Coronary artery (tissue), 2 donors: ENCODE measurements around the gene MEA1.

Experiments used
- DNase-seq: peaks from one replicate; pipeline ENCODE4 v3.0.0-alpha.2; 2017; ENCODE audit warnings: low spot score
- H3K27ac ChIP-seq, 2 donors: fragments of 200-600 bp; sonication (generic); one replicate each; pipeline ENCODE4 v1.5.1; 2016 to 2019
- H3K4me3 ChIP-seq: fragments of 200-600 bp; sonication (generic); 2 replicates; pipeline ENCODE4 v1.5.1; 2016; ENCODE audit warnings: mild to moderate bottlenecking, moderate library complexity
- TF ChIP-seq, protein P1 (sequence below): fragments of 200-600 bp; sonication (generic); IDR thresholded peaks from one replicate; pipeline ENCODE4 v1.5.1; 2019; ENCODE audit warnings: antibody characterized with exemption

The MEA1 gene

DNA sequence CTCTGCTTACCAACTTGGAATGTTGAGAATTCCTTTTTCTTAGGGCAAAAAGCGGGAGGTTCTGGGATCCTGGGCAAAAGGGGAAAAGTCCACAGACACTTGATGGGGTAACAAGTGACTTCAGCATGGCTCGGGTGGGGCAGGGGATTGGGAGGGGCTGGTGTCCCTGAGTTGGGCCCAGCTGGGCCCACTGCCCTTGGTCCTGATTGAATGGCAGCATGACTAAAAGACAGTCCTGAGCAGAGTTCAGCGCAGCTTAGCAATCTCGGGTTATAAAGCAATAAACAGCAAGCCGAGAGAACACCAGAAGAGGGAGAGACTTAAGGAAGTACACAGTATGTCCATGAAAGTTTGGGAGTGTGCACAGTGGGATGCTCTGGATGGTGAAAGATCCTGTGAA, 23.8 kb downstream of the MEA1 start:
- no peak for DNase-seq
- Histone ChIP-seq H3K27ac (no peak overlapping the region), H3K4me3 (no peak overlapping the region)
- TF ChIP-seq, protein P1, sequence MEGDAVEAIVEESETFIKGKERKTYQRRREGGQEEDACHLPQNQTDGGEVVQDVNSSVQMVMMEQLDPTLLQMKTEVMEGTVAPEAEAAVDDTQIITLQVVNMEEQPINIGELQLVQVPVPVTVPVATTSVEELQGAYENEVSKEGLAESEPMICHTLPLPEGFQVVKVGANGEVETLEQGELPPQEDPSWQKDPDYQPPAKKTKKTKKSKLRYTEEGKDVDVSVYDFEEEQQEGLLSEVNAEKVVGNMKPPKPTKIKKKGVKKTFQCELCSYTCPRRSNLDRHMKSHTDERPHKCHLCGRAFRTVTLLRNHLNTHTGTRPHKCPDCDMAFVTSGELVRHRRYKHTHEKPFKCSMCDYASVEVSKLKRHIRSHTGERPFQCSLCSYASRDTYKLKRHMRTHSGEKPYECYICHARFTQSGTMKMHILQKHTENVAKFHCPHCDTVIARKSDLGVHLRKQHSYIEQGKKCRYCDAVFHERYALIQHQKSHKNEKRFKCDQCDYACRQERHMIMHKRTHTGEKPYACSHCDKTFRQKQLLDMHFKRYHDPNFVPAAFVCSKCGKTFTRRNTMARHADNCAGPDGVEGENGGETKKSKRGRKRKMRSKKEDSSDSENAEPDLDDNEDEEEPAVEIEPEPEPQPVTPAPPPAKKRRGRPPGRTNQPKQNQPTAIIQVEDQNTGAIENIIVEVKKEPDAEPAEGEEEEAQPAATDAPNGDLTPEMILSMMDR = no peak

DNA sequence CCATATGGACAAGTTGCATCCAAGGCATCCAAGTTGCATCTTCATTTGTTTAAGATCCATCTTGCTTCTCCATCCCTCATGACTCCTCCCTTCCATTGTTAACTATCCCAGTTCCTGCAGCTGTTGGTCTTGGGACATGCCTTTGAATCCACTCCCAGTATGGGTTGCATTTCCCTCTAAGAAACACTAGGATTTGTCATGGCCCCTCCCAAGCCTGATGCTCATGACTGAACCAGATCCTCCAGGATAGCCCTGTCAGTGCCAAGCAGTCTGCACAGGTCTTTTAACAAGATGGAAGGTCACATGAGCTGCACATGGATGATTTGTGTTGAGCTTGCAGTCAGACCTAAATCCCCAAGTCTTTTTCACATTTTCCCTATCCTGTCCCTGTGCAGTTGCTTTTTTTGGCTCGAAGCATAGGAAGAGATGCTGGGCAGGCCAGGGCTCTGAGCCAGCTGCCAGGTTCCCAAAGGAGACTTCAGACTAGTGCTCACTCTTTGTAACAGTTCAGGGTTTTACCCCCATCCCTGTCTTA, 25.2 kb downstream of the MEA1 start:
- TF ChIP-seq, protein P1 = no peak
- Histone ChIP-seq H3K4me3 (no peak overlapping the region), H3K27ac (no peak overlapping the region)
- no peak for DNase-seq

DNA sequence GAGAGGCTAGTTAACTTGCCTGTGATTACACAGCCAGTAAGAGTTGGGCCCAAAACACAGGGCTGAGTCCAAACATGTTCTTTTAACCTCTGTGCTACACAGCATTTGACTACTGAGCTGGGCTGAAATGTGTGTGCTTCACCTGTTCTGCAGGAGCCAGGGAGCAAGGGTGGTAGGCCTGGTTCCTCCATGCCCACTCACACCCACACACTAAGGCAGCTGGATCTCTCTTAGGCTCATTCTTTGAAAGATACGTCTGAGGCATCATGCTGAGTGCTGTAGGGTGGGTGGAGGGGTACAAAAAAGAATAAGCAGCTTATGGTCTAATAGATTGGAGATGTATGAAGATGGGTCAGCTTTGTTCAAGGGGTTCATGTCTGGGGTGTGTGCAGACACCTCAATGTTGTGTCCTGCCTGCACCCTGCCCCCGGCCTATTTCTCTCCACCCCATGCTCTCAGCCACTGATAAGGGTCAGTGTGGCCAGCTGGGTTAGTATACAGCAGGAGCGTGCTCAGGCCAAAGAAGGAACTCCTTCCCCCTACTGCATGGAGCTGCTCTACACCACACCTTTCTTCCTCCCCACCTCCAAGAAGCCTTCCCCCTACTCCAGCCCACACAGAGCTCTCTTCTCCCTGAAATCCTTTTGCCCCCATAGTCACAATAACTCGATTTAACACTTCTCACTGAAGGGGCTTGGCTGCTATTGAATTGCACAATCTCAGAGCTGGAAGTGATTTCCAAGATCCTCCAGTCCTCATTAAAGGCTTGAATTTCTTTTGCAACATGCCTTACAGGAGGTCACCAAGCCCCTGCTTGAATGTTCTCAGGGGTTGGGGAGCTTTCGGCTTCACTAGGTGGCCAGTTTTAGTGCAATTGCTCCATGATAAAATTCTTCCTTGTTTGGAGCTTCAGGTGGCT, 26.0 kb downstream of the MEA1 start:
- DNase-seq = no peak
- peak overlapping the region in 1 of 2 donors; percentile 7 for H3K27ac ChIP-seq
- TF ChIP-seq, protein P1 = no peak
- no peak overlapping the region for H3K4me3 ChIP-seq

DNA sequence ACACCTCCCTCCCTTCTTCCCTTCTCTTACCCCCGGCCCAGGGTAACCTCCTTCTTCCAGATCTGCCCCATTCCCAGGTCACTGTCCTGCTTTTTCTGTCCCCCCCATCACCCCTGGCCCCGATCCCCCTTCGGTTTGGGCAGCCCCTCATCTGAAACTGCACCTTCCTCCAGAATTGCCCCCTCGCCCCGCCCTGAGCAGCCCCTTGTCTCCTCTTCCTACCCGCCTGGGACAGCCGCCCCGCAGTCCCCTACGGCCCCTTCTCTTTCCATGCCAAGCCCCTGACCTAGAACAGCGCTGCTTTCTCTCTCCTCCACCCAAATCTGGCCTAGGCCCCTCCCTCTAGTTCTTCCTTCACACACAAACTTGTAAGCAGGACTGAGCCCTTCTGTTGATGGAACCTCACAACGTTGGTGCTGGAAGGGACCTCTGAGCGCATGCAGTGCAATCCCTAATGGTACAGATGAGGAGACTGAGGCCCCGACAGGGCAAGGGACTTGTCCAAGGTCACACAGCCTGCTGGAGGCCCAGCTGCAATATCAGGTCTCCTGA, 28.7 kb downstream of the MEA1 start:
- Histone ChIP-seq H3K27ac (peak overlapping the region; percentile 86 to 91), H3K4me3 (peak overlapping the region; percentile 90)
- no peak for DNase-seq
- TF ChIP-seq, protein P1 = no peak

DNA sequence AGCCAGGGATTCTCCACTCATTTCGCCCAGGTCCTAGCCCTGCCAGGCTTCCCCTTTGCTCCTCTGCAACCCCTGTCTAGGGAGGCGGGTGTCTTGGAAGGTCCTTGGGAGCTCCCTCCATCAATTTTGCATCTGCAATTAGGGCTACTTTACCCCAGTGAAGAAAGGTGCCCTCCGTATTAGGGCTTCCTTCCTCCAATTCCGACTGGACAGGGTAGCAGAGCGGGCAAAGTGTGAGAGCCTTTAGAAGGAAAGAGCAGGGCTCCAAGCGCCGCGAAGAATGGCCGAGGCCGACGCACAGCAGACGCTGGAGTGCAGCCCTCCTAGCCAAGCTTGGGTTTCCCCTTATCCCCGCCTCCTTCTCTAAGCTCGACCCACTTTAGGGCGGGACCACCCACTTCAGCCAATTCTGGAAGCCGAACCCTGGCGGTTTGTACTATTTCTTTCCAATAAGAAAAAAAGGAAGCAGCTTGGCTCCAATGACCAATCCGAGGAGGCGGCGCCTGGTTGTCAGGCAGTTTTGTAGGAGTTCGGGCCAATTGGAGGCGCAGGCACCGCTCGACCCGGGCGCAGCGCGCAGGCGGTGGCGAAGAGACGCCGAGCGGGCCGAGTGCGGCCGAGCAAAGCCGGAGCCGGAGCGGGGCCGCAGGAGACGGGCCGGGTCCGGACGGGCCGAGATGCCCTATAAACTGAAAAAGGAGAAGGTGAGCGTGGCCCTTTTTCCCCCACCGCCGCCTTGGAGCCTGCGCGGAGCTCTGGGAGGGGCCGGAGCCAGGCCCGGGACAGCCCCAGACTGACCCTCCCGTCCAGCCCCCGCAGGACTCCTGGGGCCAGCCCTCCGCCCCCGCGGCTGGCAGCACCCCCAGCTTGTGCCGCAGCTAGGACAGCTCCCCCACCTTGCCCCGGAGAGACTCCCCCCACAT, 29.5 kb downstream of the MEA1 start, which contains the start of gene PPP2R5D:
PPP2R5D (plus strand) TSS at position 570 of the 923 bp plus-strand sequence; CDS start at position 678, 108 bp downstream.
- TF ChIP-seq, protein P1 = no peak
- DNase-seq = peak; percentile 99
- Histone ChIP-seq H3K27ac (peak within 1 kb of the TSS; percentile 86 to 91), H3K4me3 (peak within 1 kb of the TSS; percentile 90)

DNA sequence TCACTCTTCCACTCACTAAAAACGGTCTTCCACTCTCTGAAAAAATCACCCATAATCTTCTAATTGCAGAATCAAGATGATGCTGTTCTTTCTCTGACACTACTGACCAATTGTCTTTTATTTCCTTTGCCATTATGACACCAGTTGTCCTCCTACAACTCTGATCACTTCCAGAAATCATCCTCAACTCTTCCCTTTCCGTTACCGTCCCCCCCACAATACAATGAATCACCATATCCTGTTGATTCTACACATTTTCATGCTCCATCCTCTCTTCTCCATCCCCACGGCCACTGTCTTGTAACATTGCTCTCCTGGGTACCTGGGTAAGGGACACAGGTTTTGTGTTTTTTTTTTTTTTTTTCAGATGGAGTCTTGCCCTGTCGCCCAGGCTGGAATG, 31.9 kb downstream of the MEA1 start:
- TF ChIP-seq, protein P1 = no peak
- H3K27ac ChIP-seq = no peak overlapping the region
- H3K4me3 ChIP-seq = no peak overlapping the region
- no peak for DNase-seq
